ENCODE measurements around the gene ACTR5. TPM values are rescaled to one million over a fixed set of nuclear protein-coding genes. Genes with fewer than 3 reads are reported as not detected.

Gene ACTR5
- total and polyA plus RNA-seq, 3 donors from 2014 or later: 18.9 to 26.9 (median 22.7) TPM

DNA sequence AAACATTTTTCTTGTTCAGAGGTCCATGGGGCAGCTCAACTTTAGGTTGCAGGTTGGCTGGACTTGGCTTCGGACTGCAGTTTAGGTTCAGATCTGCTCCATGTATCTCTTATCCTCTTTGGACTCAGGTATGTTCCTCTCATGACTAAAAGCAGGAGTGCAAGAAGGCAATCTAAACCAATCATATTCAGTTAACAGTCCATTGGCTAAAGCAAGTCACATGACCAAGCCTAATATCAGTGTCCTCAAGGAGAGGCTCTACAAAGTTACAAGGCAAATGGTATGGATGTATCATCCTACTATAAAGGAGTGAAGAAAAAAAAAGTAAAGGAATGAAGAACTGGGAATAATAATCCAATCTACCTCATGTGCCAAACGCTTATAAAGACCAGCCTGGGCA lies 2.5 kb upstream of the ACTR5 start:
- H3K9me3 ChIP-seq: no peaks in the 10 kb centered on the region
- WGBS, 2 donors: 88 to 91% methylated on average over 2 of the region's 2 CpGs
- H3K4me1 ChIP-seq: peaks cover 4% of the 10 kb centered on the region
- no peaks in the 10 kb centered on the region for H3K36me3 ChIP-seq (ENCODE audit: low read depth, missing control alignments)
- no peak overlapping the region for H3K4me3 ChIP-seq
- no peak overlapping the region for H3K27ac ChIP-seq
- TF ChIP-seq POLR2A (IDR thresholded peaks at IDR 0.05): no peak
- TF ChIP-seq, protein P1, sequence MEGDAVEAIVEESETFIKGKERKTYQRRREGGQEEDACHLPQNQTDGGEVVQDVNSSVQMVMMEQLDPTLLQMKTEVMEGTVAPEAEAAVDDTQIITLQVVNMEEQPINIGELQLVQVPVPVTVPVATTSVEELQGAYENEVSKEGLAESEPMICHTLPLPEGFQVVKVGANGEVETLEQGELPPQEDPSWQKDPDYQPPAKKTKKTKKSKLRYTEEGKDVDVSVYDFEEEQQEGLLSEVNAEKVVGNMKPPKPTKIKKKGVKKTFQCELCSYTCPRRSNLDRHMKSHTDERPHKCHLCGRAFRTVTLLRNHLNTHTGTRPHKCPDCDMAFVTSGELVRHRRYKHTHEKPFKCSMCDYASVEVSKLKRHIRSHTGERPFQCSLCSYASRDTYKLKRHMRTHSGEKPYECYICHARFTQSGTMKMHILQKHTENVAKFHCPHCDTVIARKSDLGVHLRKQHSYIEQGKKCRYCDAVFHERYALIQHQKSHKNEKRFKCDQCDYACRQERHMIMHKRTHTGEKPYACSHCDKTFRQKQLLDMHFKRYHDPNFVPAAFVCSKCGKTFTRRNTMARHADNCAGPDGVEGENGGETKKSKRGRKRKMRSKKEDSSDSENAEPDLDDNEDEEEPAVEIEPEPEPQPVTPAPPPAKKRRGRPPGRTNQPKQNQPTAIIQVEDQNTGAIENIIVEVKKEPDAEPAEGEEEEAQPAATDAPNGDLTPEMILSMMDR (IDR thresholded peaks at IDR 0.05): no peak
- no peak for DNase-seq
- H3K27me3 ChIP-seq: no peaks in the 10 kb centered on the region
- intact Hi-C loops (cut with DNase I; ENCODE audit: low total_unique reads): no loop called here

DNA sequence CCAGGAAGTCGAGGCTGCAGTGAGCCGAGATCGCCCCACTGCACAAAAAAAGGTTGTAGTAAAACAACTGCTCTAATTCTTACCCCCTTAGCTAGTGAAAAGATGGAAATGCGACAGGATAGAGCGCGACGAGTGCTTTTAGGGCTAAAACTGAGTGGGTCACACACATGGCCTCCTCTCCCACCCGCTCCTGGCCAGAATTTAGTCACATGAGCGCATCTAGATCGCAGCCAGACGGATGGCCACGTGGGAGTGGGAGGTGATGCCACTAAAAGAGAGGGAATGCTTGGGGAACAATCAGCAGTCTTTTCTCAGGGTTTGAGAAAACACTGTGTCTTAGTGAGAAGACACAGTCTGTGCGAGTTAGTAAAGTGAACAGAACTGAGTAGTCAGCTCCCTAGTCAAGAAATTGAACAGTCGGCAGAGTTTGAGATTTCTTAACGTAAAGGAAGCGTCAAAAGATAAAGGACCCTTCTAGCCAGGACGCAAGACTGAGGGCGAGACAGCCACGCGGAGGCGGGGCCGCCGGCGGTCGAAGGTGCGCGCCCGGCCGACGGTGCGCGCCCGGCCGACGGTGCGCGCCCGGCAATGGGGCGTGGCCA lies 664 bp upstream of the ACTR5 start:
- intact Hi-C loops (cut with DNase I; ENCODE audit: low total_unique reads): no loop called here
- peak overlapping the region; percentile 93 to 97 for H3K27ac ChIP-seq
- no peaks in the 10 kb centered on the region for H3K9me3 ChIP-seq
- no peaks in the 10 kb centered on the region for H3K27me3 ChIP-seq
- WGBS, 2 donors: 6 to 8% methylated on average over 32 to 39 of the region's 39 CpGs
- TF ChIP-seq, protein P1 (IDR thresholded peaks at IDR 0.05): no peak
- TF ChIP-seq POLR2A (IDR thresholded peaks at IDR 0.05): no peak
- DNase-seq: no peak
- peaks cover 4% of the 10 kb centered on the region for H3K4me1 ChIP-seq
- H3K36me3 ChIP-seq (ENCODE audit: low read depth, missing control alignments): no peaks in the 10 kb centered on the region
- H3K4me3 ChIP-seq: peak overlapping the region; percentile 91 to 93

DNA sequence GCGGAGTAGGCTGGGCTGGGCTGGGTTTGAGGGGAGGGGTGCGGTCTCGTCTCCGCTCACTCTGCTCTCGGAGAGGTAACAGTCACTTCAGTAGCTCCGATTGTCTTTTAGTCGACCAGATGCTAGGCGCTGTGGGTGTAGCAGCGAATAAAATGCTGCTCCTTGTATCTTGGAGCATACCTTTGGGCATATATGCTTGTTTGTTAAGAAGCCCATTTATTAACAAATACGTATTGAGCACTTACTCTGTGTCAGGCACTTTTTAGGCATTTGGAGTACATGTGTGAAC lies 545 bp downstream of the ACTR5 start:
- Histone ChIP-seq H3K4me3 (peak overlapping the region; percentile 91 to 93), H3K9me3 (no peaks in the 10 kb centered on the region), H3K27ac (peak overlapping the region; percentile 93 to 97), H3K36me3 (ENCODE audit: low read depth, missing control alignments) (no peaks in the 10 kb centered on the region), H3K27me3 (no peaks in the 10 kb centered on the region), H3K4me1 (peaks cover 4% of the 10 kb centered on the region)
- DNase-seq: no peak
- intact Hi-C loops (cut with DNase I; ENCODE audit: low total_unique reads): no loop called here
- 0 to 2% methylated on average over 4 to 10 of the region's 10 CpGs for WGBS, 2 donors
- TF ChIP-seq, protein P1 (IDR thresholded peaks at IDR 0.05): no peak
- no peak for TF ChIP-seq POLR2A (IDR thresholded peaks at IDR 0.05)

DNA sequence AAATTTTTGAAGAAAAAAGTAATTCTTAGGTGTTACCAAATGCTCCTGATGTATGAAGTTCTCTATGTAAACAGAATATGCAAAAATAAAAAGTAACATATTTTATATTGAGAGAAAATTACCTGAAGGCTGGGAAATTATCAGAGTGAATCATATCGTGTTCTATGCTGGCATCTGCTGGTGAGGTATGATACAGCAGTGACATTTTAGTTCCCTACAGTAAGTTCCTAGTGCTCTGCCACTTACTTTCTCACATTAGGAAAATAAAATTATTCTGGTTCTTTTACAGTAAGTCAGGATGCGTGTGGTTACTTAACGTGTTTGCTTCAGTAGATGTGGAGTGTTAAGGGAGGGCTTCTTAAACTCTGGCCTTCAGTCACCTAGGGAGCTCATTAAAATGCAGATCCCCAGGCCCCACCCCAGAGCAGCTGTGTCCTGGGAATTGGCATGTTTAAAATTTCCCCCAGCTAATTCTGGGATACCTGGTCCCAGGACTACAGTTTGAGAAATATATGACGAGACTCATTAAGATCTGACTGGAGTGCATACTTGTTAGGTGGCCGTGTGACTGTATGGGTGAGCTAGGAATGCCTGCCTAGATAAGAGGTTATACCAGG lies 3.2 kb downstream of the ACTR5 start:
- Histone ChIP-seq H3K4me1 (peaks cover 4% of the 10 kb centered on the region), H3K27ac (no peak overlapping the region), H3K4me3 (no peak overlapping the region), H3K27me3 (no peaks in the 10 kb centered on the region), H3K36me3 (ENCODE audit: low read depth, missing control alignments) (no peaks in the 10 kb centered on the region), H3K9me3 (no peaks in the 10 kb centered on the region)
- DNase-seq: no peak
- WGBS, 2 donors: 60 to 69% methylated on average over 5 of the region's 5 CpGs
- intact Hi-C loops (cut with DNase I; ENCODE audit: low total_unique reads): no loop called here
- TF ChIP-seq, protein P1 (IDR thresholded peaks at IDR 0.05): peak; percentile 28 to 42 (median 33)
- no peak for TF ChIP-seq POLR2A (IDR thresholded peaks at IDR 0.05)

DNA sequence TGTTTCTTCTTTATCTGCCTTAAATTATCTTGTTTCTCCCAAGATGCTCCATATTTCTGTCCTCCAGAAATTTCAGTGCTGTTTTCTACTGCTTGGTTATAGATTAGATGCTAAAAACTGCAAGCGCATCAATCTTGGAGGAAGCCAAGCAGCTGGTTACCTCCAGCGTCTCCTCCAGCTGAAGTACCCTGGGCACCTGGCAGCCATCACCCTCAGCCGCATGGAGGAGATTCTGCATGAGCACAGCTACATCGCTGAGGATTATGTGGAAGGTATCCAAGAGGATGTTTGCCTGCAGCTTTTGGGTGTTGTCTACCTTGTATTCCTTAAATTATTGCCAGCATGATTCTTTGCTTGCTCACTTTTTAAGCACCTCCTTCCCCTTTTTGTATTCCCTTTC lies 3.8 kb downstream of the ACTR5 start:
- WGBS, 2 donors: 86 to 96% methylated on average over 4 of the region's 4 CpGs

More for the DNA sequence above, 3.8 kb downstream of the ACTR5 start:
- Histone ChIP-seq H3K36me3 (ENCODE audit: low read depth, missing control alignments) (no peaks in the 10 kb centered on the region), H3K4me1 (peaks cover 4% of the 10 kb centered on the region), H3K27me3 (no peaks in the 10 kb centered on the region), H3K9me3 (no peaks in the 10 kb centered on the region), H3K27ac (no peak overlapping the region), H3K4me3 (no peak overlapping the region)
- DNase-seq: no peak
- TF ChIP-seq, protein P1 (IDR thresholded peaks at IDR 0.05): no peak
- intact Hi-C loops (cut with DNase I; ENCODE audit: low total_unique reads): no loop called here

All from testis (tissue), 3 donors.